EH (cell line): ENCODE measurements around the gene INAVA.
"Not testable (repeated sequence)": the region's sequence is repeated elsewhere in the genome, so short reads cannot be mapped to it uniquely, and the experiment has no call there.

Source experiments
- DNase-seq: peaks from one replicate; pipeline ENCODE4 v3.0.0-alpha.2; 2015; ENCODE audit warnings: low read depth

Gene INAVA

DNA sequence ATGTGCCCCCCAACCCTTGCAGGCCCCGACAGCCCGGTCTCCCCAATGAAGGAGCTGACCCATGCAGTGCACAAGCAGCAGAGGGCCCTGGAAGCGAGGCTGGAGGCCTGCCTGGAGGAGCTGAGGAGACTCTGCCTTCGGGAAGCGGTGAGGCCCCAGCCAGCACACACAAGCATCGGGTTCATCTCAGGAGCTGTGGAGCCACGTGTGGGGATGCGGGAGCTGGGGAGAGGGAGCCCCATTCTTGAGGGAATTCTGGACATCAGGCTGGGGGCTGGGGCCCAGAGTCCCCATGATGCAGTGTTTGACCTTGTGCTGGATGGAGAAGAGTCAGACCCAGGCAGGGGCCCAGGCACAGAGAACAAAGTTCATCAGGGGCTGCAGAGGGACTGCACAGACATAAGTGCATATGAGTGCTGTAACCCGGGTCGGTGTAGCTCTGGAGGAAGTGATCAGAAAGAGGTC is 4.8 kb downstream of the INAVA start:
- no peak for DNase-seq

DNA sequence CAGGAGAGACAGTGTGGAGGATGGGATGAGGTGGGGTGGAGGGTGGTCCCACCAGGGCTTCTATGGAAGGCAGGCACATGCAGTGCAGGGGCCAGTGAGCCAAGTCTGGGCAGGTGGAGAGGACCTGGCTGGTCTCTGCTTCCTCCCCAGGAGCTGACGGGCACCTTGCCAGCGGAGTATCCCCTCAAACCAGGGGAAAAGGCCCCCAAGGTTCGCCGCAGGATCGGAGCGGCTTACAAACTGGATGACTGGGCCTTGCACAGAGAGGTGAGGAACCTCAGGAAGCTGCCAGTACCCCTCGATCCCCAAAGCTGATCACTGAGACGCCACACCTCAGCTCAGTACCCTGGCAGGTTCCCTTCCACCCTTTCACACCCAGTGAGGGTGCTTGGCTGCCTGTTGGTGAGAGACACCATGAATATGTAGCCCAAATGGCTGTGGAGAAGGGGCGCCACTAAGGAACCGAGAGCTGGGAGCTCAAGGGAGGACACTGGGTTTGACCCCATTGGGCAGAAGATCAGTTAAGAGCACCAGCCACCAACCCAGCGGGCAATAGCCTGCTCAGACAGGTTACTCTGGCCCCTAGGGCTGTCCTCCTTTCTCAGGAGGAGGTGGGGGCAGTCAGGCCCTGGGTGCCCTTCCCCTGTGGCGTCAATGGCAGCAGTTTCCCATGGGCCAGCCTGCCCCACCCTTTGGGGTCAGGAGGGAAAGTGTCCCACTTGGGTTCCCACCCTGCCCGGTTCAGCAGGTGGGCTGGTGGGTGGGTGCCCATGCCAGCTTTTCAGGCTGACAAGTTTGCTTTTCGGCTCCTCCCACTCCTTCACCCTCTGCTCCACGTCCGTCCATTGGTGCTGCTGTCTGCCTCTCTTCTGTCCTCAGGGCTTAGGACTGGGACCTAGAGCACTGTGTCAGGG is 5.5 kb downstream of the INAVA start:
- DNase-seq: no peak

DNA sequence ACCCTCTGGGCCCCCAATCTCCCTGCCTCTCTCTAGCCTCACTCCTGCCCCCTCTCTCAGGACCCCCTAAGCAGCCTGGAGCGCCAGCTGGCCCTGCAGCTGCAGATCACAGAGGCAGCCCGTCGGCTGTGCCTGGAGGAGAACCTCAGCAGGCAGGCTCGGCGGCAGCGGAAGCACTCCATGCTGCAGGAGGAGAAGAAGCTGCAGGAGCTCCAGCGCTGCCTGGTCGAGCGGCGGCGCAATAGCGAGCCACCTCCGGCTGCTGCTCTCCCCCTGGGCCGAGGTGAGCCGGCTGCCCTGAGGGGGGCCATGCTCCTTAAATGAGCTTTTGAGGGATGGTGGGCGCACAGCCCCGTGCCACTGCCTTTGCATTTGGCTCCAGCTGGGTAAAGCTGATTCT is 6.2 kb downstream of the INAVA start:
- no peak for DNase-seq

DNA sequence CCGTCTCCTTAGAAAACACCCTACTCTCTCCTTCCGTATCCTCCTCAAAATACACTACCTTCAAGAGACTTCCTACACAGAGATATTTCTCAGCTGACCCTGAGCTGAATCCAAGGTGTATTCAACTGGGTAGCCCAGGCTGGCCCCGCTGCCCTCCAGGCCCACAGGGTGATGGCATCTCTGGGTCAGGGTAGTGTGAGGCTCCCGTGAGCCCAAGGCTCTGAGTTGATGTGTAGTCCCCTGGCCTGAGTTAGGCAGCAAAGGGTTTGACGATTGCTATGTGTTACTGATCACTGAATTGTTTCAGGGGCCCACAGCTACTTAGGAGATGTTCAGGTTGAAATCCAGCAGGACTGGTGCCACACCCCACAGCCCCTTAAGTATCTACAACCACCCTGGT is 6.7 kb downstream of the INAVA start:
- no peak for DNase-seq

DNA sequence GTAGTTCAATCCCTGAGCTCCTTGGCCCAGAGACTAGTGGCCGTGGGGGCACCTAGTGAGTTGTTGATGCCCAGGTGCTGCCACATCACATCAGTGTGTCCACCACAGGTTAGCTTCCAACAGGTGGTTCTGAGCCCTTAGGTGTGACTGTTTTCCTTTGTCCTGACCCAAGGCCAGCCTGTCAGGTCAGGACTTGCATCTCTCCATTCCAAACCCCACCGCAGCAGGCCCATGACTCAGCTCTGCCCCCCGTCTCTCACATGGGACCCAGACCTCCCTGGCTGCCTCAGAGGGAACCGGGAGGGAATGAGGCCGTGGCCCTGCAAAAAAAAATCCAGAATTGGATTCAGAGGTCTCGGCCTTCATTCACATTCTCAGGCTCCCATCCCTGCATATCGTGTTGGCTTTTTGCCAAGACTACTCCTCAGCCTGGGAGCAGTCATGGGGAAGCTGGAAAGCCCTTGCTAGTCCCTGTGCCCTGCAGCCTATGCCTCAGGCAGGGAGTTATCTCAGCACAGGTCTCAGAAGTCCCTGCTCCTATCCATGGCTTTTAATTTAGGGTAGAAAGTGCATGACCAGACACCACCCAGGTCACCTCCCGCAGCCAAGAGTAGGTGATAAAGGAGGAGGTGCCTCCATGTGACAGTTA is 7.2 kb downstream of the INAVA start:
- no peak for DNase-seq

DNA sequence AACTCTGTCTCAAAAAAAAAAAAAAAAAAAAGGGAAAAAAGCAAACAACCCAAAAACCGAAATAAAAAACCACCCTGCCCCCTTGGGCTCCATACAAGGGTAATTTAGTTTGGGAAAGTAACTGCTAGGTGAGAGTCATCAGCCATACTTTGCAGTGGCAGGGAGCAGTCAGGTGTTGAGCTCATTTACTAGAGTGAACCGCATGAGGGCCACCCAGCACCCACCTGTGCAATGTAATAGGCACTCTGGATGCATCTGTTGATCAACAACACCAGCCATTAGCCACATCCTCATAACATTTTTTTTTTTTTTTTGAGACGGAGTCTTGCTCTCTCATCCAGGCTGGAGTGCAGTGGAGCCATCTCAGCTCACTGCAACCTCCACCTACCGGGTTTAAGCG is 9.1 kb downstream of the INAVA start:
- DNase-seq: no peak

DNA sequence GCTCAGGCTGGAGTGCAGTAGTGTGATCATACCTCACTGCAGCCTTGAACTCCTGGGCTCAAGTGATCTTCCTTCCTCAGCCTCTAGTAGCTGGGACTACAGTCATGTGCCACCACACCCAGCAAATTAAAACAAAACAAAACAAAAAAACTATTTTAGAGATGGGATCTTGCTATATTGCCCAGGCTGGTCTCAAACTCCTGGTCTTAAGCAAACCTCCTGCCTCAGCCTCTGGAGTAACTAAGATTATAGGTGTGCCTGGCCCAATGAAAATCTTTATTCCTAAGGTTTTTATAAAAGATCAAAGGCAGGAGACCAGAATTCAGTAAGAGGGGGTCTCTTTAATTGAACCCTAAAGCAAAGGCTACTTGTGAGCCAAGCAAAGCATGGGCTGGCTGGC is 10.1 kb downstream of the INAVA start:
- no peak for DNase-seq

DNA sequence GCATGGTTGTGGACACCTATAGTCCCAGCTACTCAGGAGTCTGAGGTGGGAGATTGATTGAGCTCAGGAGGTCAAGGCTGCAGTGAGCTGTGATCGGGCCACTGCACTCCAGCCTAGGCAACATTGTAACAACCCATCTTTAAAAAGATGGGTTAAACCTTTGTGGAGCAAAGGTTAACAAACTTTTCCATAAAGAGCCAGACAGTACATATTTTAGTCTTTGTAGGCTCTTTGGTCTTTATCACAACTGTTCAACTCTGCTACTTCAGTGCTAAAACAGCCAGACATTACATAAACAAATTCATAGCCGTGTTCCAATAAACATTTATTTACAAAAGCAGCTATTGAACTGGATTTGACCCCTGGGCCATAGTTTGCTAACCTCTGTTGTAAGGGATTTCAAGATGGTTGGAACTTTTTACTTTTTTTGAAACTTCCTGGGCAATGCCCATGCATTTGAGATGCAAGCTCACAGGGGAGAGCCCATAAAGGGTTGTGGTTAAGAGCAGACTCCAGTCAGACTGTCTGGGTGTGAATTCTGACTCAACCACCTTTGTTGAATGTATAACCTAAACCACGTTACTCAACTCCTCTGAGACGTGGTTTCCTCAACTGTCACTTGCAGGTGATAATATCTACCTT is 10.8 kb downstream of the INAVA start:
- DNase-seq: no peak

DNA sequence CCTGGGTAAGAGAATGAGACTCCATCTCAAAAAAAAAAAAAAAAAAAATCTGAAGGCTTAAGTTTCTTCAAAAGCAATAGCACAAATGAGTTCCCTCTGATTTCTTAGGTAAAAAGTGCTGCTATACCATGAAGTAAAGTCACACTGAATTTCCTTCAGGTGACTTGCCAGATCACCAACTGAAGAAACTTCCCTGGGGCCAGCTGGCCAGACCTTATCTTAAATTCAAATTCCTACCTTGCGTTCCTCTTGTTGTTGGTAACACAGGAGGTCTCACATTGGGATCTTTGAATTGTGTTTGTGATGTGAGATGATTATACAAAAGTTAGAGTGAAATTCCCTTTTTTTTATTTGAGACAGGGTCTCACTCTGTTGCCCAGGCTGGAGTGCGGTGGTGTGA is 11.8 kb downstream of the INAVA start:
- DNase-seq: no peak

DNA sequence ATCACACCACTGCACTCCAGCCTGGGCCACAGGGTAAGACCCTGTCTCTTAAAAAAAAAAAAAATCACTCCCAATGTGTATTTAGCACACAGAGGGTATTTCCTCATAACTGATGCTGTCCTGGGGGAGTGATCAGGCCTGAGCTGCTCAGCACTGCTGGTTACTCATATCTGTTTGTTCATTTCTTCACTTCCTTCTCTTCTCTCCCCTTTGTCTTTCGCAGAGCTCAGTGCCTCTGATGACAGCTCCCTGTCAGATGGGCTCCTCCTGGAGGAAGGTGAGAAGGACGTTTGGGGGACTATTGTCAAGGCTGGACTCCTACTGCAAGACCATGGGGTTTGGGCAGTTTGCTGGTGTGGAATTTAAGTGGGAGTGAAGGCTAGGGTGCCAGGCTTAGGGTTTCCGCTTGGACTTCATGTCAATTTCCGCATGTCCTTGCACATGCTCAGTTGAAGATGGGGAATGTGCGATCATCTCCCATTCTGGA is 13.0 kb downstream of the INAVA start:
- no peak for DNase-seq

DNA sequence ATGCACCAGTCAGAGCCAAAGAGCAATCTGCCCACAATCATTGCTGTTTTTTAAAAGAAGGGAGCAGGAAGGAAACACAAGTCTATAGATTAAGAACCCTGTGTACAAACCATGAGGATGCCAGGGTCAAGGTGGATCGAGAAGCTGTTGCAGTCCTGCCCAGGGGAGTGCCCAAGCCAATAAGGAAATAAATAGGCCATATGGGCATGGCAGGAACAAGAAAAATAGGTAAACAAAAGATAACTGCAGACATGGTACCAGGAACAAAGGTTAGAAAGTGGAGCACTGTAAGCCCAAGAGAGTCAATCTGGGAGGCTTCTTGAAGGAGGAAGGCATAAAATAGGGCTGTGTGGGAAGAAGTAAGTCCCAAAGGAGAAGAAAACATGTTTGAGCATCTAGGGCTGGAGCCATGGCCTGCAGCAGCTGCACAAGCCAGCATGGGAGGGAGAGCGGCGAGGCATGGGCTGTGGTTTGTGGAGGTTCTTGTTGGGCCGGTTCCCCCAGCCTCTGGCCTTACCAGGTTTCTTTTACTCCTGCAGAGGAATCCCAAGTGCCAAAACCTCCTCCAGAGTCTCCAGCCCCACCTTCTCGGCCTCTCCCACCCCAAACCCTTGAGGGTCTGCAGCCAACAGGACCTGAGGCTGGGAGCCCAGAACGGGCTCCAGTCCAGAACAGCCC is 13.6 kb downstream of the INAVA start:
- no peak for DNase-seq

DNA sequence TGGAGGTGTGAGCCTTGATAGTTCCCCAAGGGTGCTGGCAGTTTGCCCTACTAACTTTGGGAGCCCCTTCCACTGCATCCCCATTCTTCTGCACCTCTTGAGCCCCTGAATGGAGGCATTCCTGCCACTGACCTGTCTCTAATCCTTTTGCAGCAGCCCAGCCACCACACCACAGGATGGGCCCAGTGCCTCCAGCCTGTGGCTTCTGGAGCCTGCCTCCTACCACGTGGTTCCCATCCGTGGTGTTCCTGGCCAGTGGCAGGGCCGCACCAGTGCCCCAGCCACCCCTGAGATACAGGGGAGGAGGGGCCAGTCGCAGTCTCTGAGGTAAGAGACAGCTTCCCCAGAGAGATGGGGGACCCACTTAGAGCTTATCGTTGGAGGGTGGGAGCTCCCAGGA is 14.4 kb downstream of the INAVA start:
- DNase-seq: no peak

DNA sequence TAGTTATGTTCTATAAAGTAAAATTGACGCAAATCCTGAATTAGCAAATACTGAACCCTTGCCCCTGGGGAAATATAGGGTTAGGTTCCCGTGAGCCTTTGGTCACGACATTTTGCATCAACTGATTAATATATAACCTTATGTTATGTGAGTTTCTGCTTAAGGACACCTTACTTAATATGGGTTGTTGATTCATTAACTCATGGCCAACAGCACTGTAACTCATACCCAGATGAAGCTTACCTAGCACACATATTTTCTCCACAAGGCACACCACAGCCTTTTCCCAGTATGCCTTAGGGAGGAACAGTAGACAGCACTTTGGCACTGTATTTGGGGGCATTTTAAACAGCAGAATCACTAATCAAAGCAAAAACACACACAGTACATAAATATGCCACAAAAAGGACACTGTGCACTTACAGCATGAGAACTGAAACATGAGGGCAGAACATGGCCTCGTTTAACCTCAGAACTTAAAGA is 15.1 kb downstream of the INAVA start:
- no peak for DNase-seq

DNA sequence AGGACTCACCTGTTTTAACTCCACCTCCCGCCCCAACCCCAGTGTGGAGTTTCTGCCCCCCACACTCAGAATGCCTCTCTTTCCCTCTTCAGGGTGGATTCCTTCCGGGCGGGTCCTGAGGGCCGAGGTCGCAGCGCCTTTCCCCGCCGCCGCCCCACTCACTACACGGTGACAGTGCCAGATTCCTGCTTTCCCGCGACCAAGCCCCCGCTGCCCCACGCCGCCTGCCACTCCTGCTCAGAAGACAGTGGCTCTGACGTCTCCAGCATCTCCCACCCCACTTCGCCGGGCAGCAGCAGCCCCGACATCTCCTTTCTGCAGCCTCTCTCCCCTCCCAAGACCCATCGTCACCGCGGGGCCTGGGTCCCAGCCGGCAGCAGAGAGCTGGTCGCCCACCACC is 16.7 kb downstream of the INAVA start:
- no peak for DNase-seq

DNA sequence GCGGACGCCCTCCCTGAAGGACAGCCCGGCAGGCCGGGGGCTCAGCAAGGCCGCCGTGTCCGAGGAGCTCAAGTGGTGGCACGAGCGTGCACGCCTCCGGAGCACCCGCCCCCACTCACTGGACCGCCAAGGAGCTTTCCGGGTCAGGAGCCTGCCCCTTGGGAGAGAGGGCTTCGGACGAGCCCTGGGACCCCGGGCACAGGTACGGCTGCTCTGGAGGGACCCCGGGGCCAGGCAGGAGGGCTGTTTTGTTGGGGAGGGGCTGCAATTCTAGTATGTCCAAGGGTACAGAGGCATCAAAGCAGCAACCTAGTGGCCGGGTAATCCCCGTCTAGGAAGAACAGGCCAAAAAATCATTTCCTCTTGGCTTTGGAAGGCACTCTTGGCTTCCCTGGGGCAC is 17.2 kb downstream of the INAVA start:
- DNase-seq: not testable (repeated sequence)

DNA sequence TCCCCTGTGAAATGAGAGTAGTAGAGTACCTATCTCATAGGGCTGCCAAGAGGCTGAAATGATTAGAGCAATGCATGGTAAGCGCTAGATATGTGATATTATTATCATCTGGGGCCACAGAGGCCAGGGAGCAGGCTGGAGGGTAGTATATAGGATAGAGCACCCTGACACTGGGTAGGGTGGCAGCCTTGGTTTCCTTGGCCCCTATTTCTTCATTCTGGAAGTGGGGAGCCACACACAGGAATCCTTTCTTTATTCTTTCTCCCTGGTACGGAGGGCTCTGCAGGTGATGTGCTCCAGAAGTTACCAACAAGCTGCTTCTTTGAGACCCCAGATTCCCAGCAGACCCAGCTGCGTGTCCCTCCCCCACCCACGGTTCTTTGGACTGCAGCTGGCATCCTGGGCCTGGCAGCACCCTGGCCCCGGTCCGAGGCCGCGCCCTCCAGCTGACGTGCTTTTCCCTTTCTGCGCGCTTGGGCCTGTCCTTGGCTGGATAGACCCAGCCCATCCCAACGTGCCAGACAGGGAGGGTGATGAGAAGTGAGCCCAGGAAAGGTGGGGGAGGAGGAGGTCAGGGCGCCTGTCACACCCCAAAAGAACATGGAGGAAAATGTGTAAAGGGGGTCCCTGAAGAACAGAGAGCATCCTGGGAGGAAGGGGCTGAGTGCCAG is 18.2 kb downstream of the INAVA start:
- DNase-seq: no peak

DNA sequence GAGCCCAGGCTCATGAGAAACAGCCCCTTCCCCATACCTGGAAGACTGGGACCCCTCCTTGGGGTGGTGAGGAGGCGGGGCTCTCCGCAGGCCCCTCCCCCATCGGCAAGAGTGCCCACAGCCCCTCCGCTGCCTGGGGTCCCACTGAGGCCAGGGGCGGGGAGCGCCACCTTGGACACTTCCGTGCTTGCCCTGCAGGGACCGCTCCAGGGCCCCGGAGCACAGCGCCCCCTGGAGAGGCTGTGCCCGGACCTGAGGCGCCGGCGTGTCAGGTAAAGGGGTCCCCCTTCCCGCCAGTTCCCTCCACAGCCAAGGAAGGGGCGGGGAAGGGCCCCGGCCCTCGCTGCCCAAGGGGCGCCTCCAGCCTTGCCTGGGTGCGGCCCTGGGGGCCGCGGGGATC is 21.5 kb downstream of the INAVA start:
- no peak for DNase-seq

DNA sequence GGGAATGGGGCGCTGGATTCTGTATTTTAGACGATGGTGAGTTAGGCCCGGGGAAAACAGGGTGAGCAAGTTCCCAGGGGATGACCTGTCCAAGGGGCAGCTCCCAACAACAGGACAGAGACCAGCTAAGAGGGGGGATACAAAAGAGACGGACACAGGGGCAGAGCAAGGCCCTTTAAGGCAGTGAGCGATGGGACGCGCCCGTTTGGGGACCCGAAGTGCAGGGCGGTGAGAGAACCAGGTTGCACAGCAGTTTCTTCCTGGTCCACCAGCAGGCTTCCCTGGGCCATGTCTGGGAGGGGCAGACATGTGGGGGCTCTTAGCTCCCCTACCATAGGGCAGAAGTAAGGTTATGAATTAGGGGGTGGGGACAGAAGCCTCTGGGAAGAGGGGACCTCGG is 22.0 kb downstream of the INAVA start:
- no peak for DNase-seq

DNA sequence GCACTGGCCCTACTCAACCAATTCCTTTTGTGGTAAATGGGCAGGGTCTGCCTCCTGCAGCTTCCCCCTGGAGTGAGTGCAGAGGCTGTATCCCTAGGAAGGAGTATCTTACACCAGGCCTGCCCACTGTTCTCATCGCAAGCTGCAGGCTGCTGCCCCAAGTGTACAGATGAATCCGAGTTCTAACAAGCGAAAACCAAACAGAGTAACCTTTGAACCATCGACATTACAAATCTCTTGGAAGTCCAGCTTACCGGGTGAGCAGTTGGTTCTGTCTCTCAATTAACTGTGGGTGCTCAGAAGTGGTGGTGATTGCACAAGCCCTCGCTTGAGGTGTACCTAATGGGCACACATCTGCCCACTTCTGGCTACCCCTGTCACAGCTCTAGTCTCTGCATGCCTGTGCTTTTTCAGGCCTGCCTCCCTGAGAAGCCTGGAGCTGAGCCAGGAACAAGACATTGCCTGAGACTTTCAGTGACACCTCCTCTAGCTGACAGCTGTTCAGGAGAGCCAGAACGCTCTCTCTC is 22.7 kb downstream of the INAVA start:
- DNase-seq: no peak

DNA sequence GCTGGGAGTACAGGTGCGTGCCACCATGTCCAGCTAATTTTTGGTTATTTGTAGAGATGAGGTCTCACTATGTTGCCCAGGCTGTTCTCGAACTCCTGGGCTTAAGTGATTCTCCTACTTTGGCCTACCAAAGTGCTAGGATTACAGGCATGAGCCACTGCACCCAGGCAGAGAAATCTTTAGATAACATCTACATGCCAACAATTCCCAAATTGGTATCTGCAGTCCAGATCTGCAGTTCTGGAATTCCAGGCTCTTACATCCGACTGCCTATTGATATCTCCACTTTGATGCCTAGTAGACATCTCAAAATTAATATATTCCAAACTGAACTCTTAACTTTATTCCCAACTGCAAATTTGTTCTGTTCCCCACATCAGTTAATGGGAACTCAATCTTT is 23.3 kb downstream of the INAVA start:
- peak; percentile 32 for DNase-seq

DNA sequence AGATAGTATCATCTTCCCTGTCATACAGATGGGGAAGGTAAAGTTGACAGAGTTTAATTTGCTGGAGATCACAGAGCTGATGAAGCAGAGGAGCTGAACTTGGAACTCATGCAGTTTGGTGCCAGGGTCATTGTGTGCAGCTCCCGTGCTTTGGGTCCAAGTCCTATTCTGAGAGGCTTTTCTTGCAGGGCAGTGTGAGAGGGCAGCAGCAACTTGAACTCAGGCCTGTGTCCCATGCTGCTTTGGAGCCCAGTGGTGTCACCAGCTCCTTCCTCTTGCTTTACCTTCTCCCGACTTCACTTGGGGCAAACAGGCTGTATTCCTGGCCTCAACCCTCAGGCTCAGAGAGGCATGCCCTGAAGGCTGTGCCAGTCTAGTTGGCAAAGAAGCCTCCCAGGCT is 24.7 kb downstream of the INAVA start:
- no peak for DNase-seq
